Aorta (tissue), 5 donors: ENCODE measurements around the gene HOXA9. TPM values are rescaled to one million over a fixed set of nuclear protein-coding genes. Genes with fewer than 3 reads are reported as not detected.
A peak's percentile ranks its signal among the peaks of the same experiment; 100 is the strongest.

Experiments used
- ATAC-seq: fragments of 200-7000 bp; cut with Tn5 transposase; one replicate; pipeline ENCODE4 v1.9.1; 2022; ENCODE audit warnings: moderate library complexity; ENCODE audit not compliant: low FRiP score
- DNase-seq, 2 donors: peaks; one replicate each; pipeline ENCODE4 v3.0.0-alpha.2; 2020
- H3K27ac ChIP-seq, 2 donors: one replicate each; pipeline ENCODE4 v1.5.1; 2013; ENCODE audit warnings: low read length in 2 of 2, mild to moderate bottlenecking in 2 of 2, moderate library complexity in 2 of 2, control low read depth in 1 of 2, inconsistent platforms in 1 of 2, low read depth in 1 of 2
- H3K27me3 ChIP-seq, 2 donors: one replicate each; pipeline ENCODE4 v1.6.1; 2013; ENCODE audit warnings: control low read depth in 1 of 2, low read length in 1 of 2, mild to moderate bottlenecking in 1 of 2, moderate library complexity in 1 of 2; ENCODE audit not compliant: insufficient read depth in 2 of 2, control insufficient read depth in 1 of 2
- H3K36me3 ChIP-seq, 2 donors: one replicate each; pipeline ENCODE4 v1.6.1; 2013; ENCODE audit warnings: control low read depth in 1 of 2, low read length in 1 of 2, mild to moderate bottlenecking in 1 of 2; ENCODE audit not compliant: insufficient read depth in 2 of 2, control insufficient read depth in 1 of 2
- H3K4me1 ChIP-seq, 2 donors: one replicate each; pipeline ENCODE4 v1.6.1; 2013; ENCODE audit warnings: low read length in 2 of 2, control low read depth in 1 of 2, mild to moderate bottlenecking in 1 of 2, moderate library complexity in 1 of 2; ENCODE audit not compliant: insufficient read depth in 2 of 2, control insufficient read depth in 1 of 2
- H3K4me3 ChIP-seq, 2 donors: one replicate each; pipeline ENCODE4 v1.5.1; 2013; ENCODE audit warnings: low read length in 2 of 2, control low read depth in 1 of 2, mild to moderate bottlenecking in 1 of 2
- H3K9me3 ChIP-seq: one replicate; pipeline ENCODE4 v1.6.1; 2013; ENCODE audit warnings: mild to moderate bottlenecking, low read length; ENCODE audit not compliant: control insufficient read depth
- WGBS, 2 donors: extraction: QIAGEN DNeasy Blood & Tissue Kit; methylation state at CpG; one replicate each; pipeline ENCODE4 v1.1.7; 2013; 5-methylcytosine and 5-hydroxymethylcytosine counted together
- intact Hi-C, 2 donors: fragments of 100-400 bp; cut with DNase I; formaldehyde crosslinking; loops; one replicate each; pipeline versions ENCODE4 v1.14.2 to v1.15.0; 2022
- polyA plus RNA-seq, 2 donors: library from polyadenylated mRNA; stranded (reverse); fragments of 200-250 nt; gene quantifications; one replicate each; pipeline ENCODE4 v1.2.3, GENCODE V29; 2013
- total RNA-seq, 2 donors: library from RNA; stranded (reverse); fragmentation: NEBNext Ultra II Directional; extraction: Animal tissue kit (Norgen Biotek cat#: 25700); gene quantifications; one replicate each; pipeline ENCODE4 v1.2.1, GENCODE V29; 2021
- donor health status: healthy with polysubstance abuse.
- donor health status: Bipolar disorder and iron deficiency.
- donor health status: DM: no; HTN: no; CAD: no.
- donor health status: DM: no; HTN: no; CAD: no.
- donor health status: DM: yes; HTN: yes; CAD: no.

Gene HOXA9
- total and polyA plus RNA-seq, 4 donors, result 1.5 to 5.8 (median 2.4) TPM

GRCh38 chr7:27124902-27125689 is 40.2 kb downstream of the HOXA9 start:
- intact Hi-C loops, result no loop called here
- ATAC-seq (no peak), DNase-seq (no peak)
- H3K36me3 ChIP-seq, result no peaks in the 10 kb centered on the region
- no peaks in the 10 kb centered on the region for H3K4me1 ChIP-seq
- WGBS, 2 donors, result 91 to 92% methylated on average over 8 of the region's 8 CpGs
- H3K4me3 ChIP-seq, result no peak overlapping the region
- H3K9me3 ChIP-seq, result no peaks in the 10 kb centered on the region
- no peak overlapping the region for H3K27ac ChIP-seq
- H3K27me3 ChIP-seq, result no peaks in the 10 kb centered on the region

GRCh38 chr7:27124096-27124901 is 41.0 kb downstream of the HOXA9 start:
- H3K4me3 ChIP-seq, result no peak overlapping the region
- ATAC-seq (peak; percentile 73), DNase-seq (peak; percentile 76 to 90)
- 53 to 75% methylated on average over 43 of the region's 43 CpGs for WGBS, 2 donors
- no peaks in the 10 kb centered on the region for H3K36me3 ChIP-seq
- no peaks in the 10 kb centered on the region for H3K9me3 ChIP-seq
- H3K4me1 ChIP-seq, result no peaks in the 10 kb centered on the region
- intact Hi-C loops, result no loop called here
- no peak overlapping the region for H3K27ac ChIP-seq
- no peaks in the 10 kb centered on the region for H3K27me3 ChIP-seq

- Histone ChIP-seq H3K27ac (peak overlapping the region; percentile 43 to 91), H3K27me3 (no peaks in the 10 kb centered on the region), H3K9me3 (no peaks in the 10 kb centered on the region), H3K4me1 (no peaks in the 10 kb centered on the region), H3K36me3 (no peaks in the 10 kb centered on the region), H3K4me3 (no peak overlapping the region)
- peak; percentile 2 for ATAC-seq
- WGBS, 2 donors, result 72 to 84% methylated on average over 26 of the region's 26 CpGs
- DNase-seq, result no peak
- intact Hi-C loops, result no loop called here
These were observed 41.8 kb downstream of the HOXA9 start for GRCh38 chr7:27123477-27124053.

GRCh38 chr7:27123007-27123476 is 42.3 kb downstream of the HOXA9 start:
- DNase-seq, result no peak
- WGBS, 2 donors, result 29 to 56% methylated on average over 14 of the region's 14 CpGs
- no peaks in the 10 kb centered on the region for H3K27me3 ChIP-seq
- ATAC-seq, result no peak
- H3K4me1 ChIP-seq, result no peaks in the 10 kb centered on the region
- no peaks in the 10 kb centered on the region for H3K9me3 ChIP-seq
- peak overlapping the region in 1 of 2 donors; percentile 30 for H3K4me3 ChIP-seq
- peak overlapping the region; percentile 43 to 91 for H3K27ac ChIP-seq
- H3K36me3 ChIP-seq, result no peaks in the 10 kb centered on the region
- intact Hi-C loops, result no loop called here

GRCh38 chr7:27122077-27122910 is 43.0 kb downstream of the HOXA9 start:
- Histone ChIP-seq H3K27ac (peak overlapping the region; percentile 28 to 91), H3K9me3 (no peaks in the 10 kb centered on the region), H3K36me3 (no peaks in the 10 kb centered on the region), H3K27me3 (no peaks in the 10 kb centered on the region), H3K4me3 (peak overlapping the region; percentile 28 to 30), H3K4me1 (no peaks in the 10 kb centered on the region)
- peak in 1 of 2 donors; percentile 56 for DNase-seq
- WGBS, 2 donors, result 15 to 50% methylated on average over 42 of the region's 42 CpGs
- no peak for ATAC-seq
- intact Hi-C loops, result no loop called here

- H3K27ac ChIP-seq, result peak overlapping the region; percentile 28 to 91
- peak overlapping the region; percentile 28 to 30 for H3K4me3 ChIP-seq
- no peaks in the 10 kb centered on the region for H3K36me3 ChIP-seq
- no peak for DNase-seq
- no peaks in the 10 kb centered on the region for H3K27me3 ChIP-seq
- no peak for ATAC-seq
- WGBS, 2 donors, result 33 to 57% methylated on average over 7 of the region's 7 CpGs
- no peaks in the 10 kb centered on the region for H3K4me1 ChIP-seq
- no peaks in the 10 kb centered on the region for H3K9me3 ChIP-seq
- intact Hi-C loops, result no loop called here
These were observed 43.7 kb downstream of the HOXA9 start for GRCh38 chr7:27121684-27122076.

- Histone ChIP-seq H3K9me3 (no peaks in the 10 kb centered on the region), H3K27ac (peak overlapping the region in 1 of 2 donors; percentile 78), H3K4me1 (no peaks in the 10 kb centered on the region), H3K27me3 (no peaks in the 10 kb centered on the region), H3K4me3 (no peak overlapping the region), H3K36me3 (no peaks in the 10 kb centered on the region)
- intact Hi-C loops, result no loop called here
- 38 to 59% methylated on average over 1 of the region's 1 CpG for WGBS, 2 donors
- DNase-seq (no peak), ATAC-seq (no peak)
These were observed 45.9 kb downstream of the HOXA9 start for GRCh38 chr7:27119412-27119911.

GRCh38 chr7:27118580-27118979 is 46.8 kb downstream of the HOXA9 start:
- Histone ChIP-seq H3K27ac (peak overlapping the region in 1 of 2 donors; percentile 1), H3K4me3 (peak overlapping the region; percentile 53 to 64), H3K4me1 (no peaks in the 10 kb centered on the region), H3K27me3 (no peaks in the 10 kb centered on the region), H3K36me3 (no peaks in the 10 kb centered on the region), H3K9me3 (no peaks in the 10 kb centered on the region)
- WGBS, 2 donors, result 29 to 33% methylated on average over 3 of the region's 3 CpGs
- intact Hi-C loops, result no loop called here
- DNase-seq, result no peak
- ATAC-seq, result no peak
